Measurements from ENCODE around the gene NOS3. TPM values are rescaled to one million over a fixed set of nuclear protein-coding genes. Genes with fewer than 3 reads are reported as not detected.

NOS3 gene
- total and polyA plus RNA-seq, 9 of the 15 experiments (the other 6 are each of a cell fraction or from before 2014, with no cell fraction given) = 1.1 to 121 (median 23.6) TPM

- TF ChIP-seq EZH2 (IDR thresholded peaks at IDR 0.05; ENCODE audit: borderline replicate concordance, low read depth, low read length) (no peak), ZBTB43 (CRISPR knock-in tag; IDR thresholded peaks at IDR 0.05) (peak; percentile 26; the same call in 1 of the 2 replicates), ARID2 (IDR thresholded peaks at IDR 0.05) (no peak), FOXP4 (CRISPR knock-in tag; IDR thresholded peaks at IDR 0.05; ENCODE audit: borderline replicate concordance) (no peak; the same call in 1 of the 2 replicates), SNAPC5 (CRISPR knock-in tag; IDR thresholded peaks at IDR 0.05) (no peak), ZNF253 (CRISPR knock-in tag; conservative IDR thresholded peaks at IDR 0.05) (no peak), MTA3 (IDR thresholded peaks at IDR 0.05; ENCODE audit: borderline replicate concordance) (peak; percentile 95), HDAC6 (IDR thresholded peaks at IDR 0.05; ENCODE audit: low read depth, low read length) (no peak), BRF1 (IDR thresholded peaks at IDR 0.05; ENCODE audit: borderline replicate concordance, extremely low read depth, insufficient read length) (no peak), HCFC1 (IDR thresholded peaks at IDR 0.05; ENCODE audit: low read depth, low read length) (0 out of 2 replicates have a peak, but pooled peaks have one; percentile 20), KLF1 (tag; IDR thresholded peaks at IDR 0.05) (no peak), NR4A1 (CRISPR knock-in tag; IDR thresholded peaks at IDR 0.05) (no peak; the same call in 1 of the 2 replicates), NR4A1 (tag; IDR thresholded peaks at IDR 0.05) (0 out of 2 replicates have a peak, but pooled peaks have one; percentile 38), ZNF449 (CRISPR knock-in tag; IDR thresholded peaks at IDR 0.05) (no peak), NR0B1 (IDR thresholded peaks at IDR 0.05; ENCODE audit: partially characterized antibody) (no peak), ZNF77 (CRISPR knock-in tag; IDR thresholded peaks at IDR 0.05) (no peak), MXD1 (CRISPR knock-in tag; IDR thresholded peaks at IDR 0.05; ENCODE audit: borderline replicate concordance, poor library complexity, severe bottlenecking) (no peak), CREB1 (IDR thresholded peaks at IDR 0.05) (peak; percentile 70; the same call in 1 of the 2 replicates), CREB1 (CRISPR knock-in tag; IDR thresholded peaks at IDR 0.05) (peak; percentile 66)
Observed at GRCh38 chr7:151038951-151039849, 48.4 kb downstream of the NOS3 start (continued).

Measured in K562 (cell line).